ENCODE measurements around the gene RPTOR.

GRCh38 chr17:80510132-80510531 is 34.5 kb upstream of the RPTOR start:
- no peak for TF ChIP-seq PATZ1 (CRISPR knock-in tag; IDR thresholded peaks at IDR 0.05; ENCODE audit: borderline replicate concordance)
- TF ChIP-seq ZNF8 (CRISPR knock-in tag; IDR thresholded peaks at IDR 0.05), result no peak
- no peak for TF ChIP-seq ZFP3 (CRISPR knock-in tag; IDR thresholded peaks at IDR 0.05)
- TF ChIP-seq RARB (CRISPR knock-in tag; IDR thresholded peaks at IDR 0.05), result no peak

All from SK-N-SH treated with all-trans-retinoic acid at 6 μM for 48 hours (cell line).